Activated naive CD8-positive, alpha-beta T cell (primary cell): ENCODE data around the gene C12orf75.
"Not testable (repeated sequence)": the region's sequence is repeated elsewhere in the genome, so short reads cannot be mapped to it uniquely, and the experiment has no call there.

Source experiments
- H3K27ac Mint-ChIP-seq: one replicate; pipeline ENCODE4 v1.8.0; 2021; ENCODE audit warnings: mixed read lengths
- H3K27me3 Mint-ChIP-seq: one replicate; pipeline ENCODE4 v1.8.0; 2021; ENCODE audit warnings: mixed read lengths
- H3K36me3 Mint-ChIP-seq: one replicate; pipeline ENCODE4 v1.8.0; 2021; ENCODE audit warnings: mixed read lengths
- H3K4me1 Mint-ChIP-seq: one replicate; pipeline ENCODE4 v1.8.0; 2021; ENCODE audit warnings: low read depth, mixed read lengths
- H3K4me3 Mint-ChIP-seq: one replicate; pipeline ENCODE4 v1.8.0; 2021; ENCODE audit warnings: mild to moderate bottlenecking, mixed read lengths
- H3K9me3 Mint-ChIP-seq: one replicate; pipeline ENCODE4 v1.8.0; 2021; ENCODE audit warnings: low read depth, mixed read lengths

C12orf75 gene

GRCh38 chr12:105300883-105301282 lies 29.6 kb upstream of the C12orf75 start:
- Mint-ChIP-seq H3K9me3 (peaks cover 3% of the 10 kb centered on the region), H3K27ac (no peak overlapping the region), H3K4me1 (no peaks in the 10 kb centered on the region), H3K4me3 (no peak overlapping the region), H3K27me3 (peaks cover 4% of the 10 kb centered on the region), H3K36me3 (peaks cover 3% of the 10 kb centered on the region)

- Mint-ChIP-seq H3K36me3 (peaks cover 3% of the 10 kb centered on the region), H3K27ac (no peak overlapping the region), H3K4me3 (no peak overlapping the region), H3K9me3 (peaks cover 3% of the 10 kb centered on the region), H3K4me1 (no peaks in the 10 kb centered on the region), H3K27me3 (peaks cover 4% of the 10 kb centered on the region)
Observed at GRCh38 chr12:105301696-105302095, 28.8 kb upstream of the C12orf75 start.

- not testable (repeated sequence) for H3K4me3 Mint-ChIP-seq, H3K27me3 Mint-ChIP-seq, H3K4me1 Mint-ChIP-seq
Observed at GRCh38 chr12:105302986-105303385, 27.5 kb upstream of the C12orf75 start.

GRCh38 chr12:105304626-105305025 lies 25.9 kb upstream of the C12orf75 start:
- not testable (repeated sequence) for H3K4me3 Mint-ChIP-seq, H3K36me3 Mint-ChIP-seq

More at GRCh38 chr12:105302986-105303385, 27.5 kb upstream of the C12orf75 start:
- not testable (repeated sequence) for H3K27ac Mint-ChIP-seq, H3K36me3 Mint-ChIP-seq, H3K9me3 Mint-ChIP-seq

GRCh38 chr12:105307601-105308314 lies 22.7 kb upstream of the C12orf75 start:
- not testable (repeated sequence) for H3K36me3 Mint-ChIP-seq, H3K9me3 Mint-ChIP-seq, H3K27ac Mint-ChIP-seq, H3K4me3 Mint-ChIP-seq, H3K27me3 Mint-ChIP-seq, H3K4me1 Mint-ChIP-seq

More at GRCh38 chr12:105304626-105305025, 25.9 kb upstream of the C12orf75 start:
- H3K4me1 Mint-ChIP-seq, H3K27ac Mint-ChIP-seq, H3K27me3 Mint-ChIP-seq, H3K9me3 Mint-ChIP-seq: not testable (repeated sequence)

GRCh38 chr12:105308839-105309238 lies 21.7 kb upstream of the C12orf75 start:
- H3K4me1 Mint-ChIP-seq, H3K27me3 Mint-ChIP-seq, H3K4me3 Mint-ChIP-seq, H3K9me3 Mint-ChIP-seq, H3K27ac Mint-ChIP-seq, H3K36me3 Mint-ChIP-seq: not testable (repeated sequence)

GRCh38 chr12:105309384-105309783 lies 21.1 kb upstream of the C12orf75 start:
- not testable (repeated sequence) for H3K4me3 Mint-ChIP-seq, H3K27ac Mint-ChIP-seq, H3K4me1 Mint-ChIP-seq, H3K36me3 Mint-ChIP-seq, H3K27me3 Mint-ChIP-seq, H3K9me3 Mint-ChIP-seq

GRCh38 chr12:105310476-105311085 lies 19.9 kb upstream of the C12orf75 start:
- H3K27ac Mint-ChIP-seq, H3K9me3 Mint-ChIP-seq, H3K4me1 Mint-ChIP-seq, H3K27me3 Mint-ChIP-seq, H3K4me3 Mint-ChIP-seq, H3K36me3 Mint-ChIP-seq: not testable (repeated sequence)

GRCh38 chr12:105311936-105312335 lies 18.6 kb upstream of the C12orf75 start:
- H3K36me3 Mint-ChIP-seq, H3K27ac Mint-ChIP-seq, H3K4me3 Mint-ChIP-seq, H3K9me3 Mint-ChIP-seq, H3K27me3 Mint-ChIP-seq: not testable (repeated sequence)
- H3K4me1 Mint-ChIP-seq = peaks cover 13% of the 10 kb centered on the region

GRCh38 chr12:105313755-105314154 lies 16.7 kb upstream of the C12orf75 start:
- H3K4me3 Mint-ChIP-seq, H3K27ac Mint-ChIP-seq, H3K27me3 Mint-ChIP-seq, H3K36me3 Mint-ChIP-seq, H3K9me3 Mint-ChIP-seq: not testable (repeated sequence)
- H3K4me1 Mint-ChIP-seq = peaks cover 13% of the 10 kb centered on the region

GRCh38 chr12:105315130-105315529 lies 15.4 kb upstream of the C12orf75 start:
- Mint-ChIP-seq H3K36me3 (peaks cover 4% of the 10 kb centered on the region), H3K9me3 (peaks cover 9% of the 10 kb centered on the region), H3K4me3 (no peak overlapping the region), H3K4me1 (peaks cover 19% of the 10 kb centered on the region), H3K27me3 (no peaks in the 10 kb centered on the region), H3K27ac (no peak overlapping the region)

GRCh38 chr12:105315726-105316125 lies 14.8 kb upstream of the C12orf75 start:
- Mint-ChIP-seq H3K27ac (no peak overlapping the region), H3K27me3 (no peaks in the 10 kb centered on the region), H3K4me3 (no peak overlapping the region), H3K9me3 (peaks cover 9% of the 10 kb centered on the region), H3K4me1 (peaks cover 19% of the 10 kb centered on the region), H3K36me3 (peaks cover 3% of the 10 kb centered on the region)

- H3K4me3 Mint-ChIP-seq = no peak overlapping the region
- H3K27ac Mint-ChIP-seq = no peak overlapping the region
- H3K27me3 Mint-ChIP-seq = no peaks in the 10 kb centered on the region
- peaks cover 9% of the 10 kb centered on the region for H3K9me3 Mint-ChIP-seq
- peaks cover 19% of the 10 kb centered on the region for H3K4me1 Mint-ChIP-seq
- H3K36me3 Mint-ChIP-seq = peaks cover 3% of the 10 kb centered on the region
Observed at GRCh38 chr12:105316931-105317852, 13.3 kb upstream of the C12orf75 start.

- no peak overlapping the region for H3K27ac Mint-ChIP-seq
- peaks cover 19% of the 10 kb centered on the region for H3K4me1 Mint-ChIP-seq
- H3K36me3 Mint-ChIP-seq = peaks cover 3% of the 10 kb centered on the region
- no peaks in the 10 kb centered on the region for H3K27me3 Mint-ChIP-seq
- no peak overlapping the region for H3K4me3 Mint-ChIP-seq
- H3K9me3 Mint-ChIP-seq = peaks cover 9% of the 10 kb centered on the region
Observed at GRCh38 chr12:105317942-105318621, 12.4 kb upstream of the C12orf75 start.
